Calu3 (cell line): ENCODE measurements around the gene SLC22A4. TPM values are rescaled to one million over a fixed set of nuclear protein-coding genes. Genes with fewer than 3 reads are reported as not detected.

Experiments used
- BruUV-seq: library from RNA; stranded (reverse); fragments of 400-500 nt; replicated peaks from 2 replicates; lab custom pipeline; 2021; lab: Mats Ljungman, UMichigan
- CTCF ChIA-PET: fragments of 300-600 bp; sonication (Branson Sonifier 250); formaldehyde crosslinking; loops from one replicate; lab custom pipeline; 2022; ENCODE audit warnings: antibody characterized with exemption; lab: Charles Lee
- DNase-seq: peaks from one replicate; pipeline ENCODE4 v3.0.0; 2022
- H3K27ac Mint-ChIP-seq: one replicate; pipeline ENCODE4 v1.8.0; 2022; ENCODE audit warnings: mixed read lengths; ENCODE audit not compliant: unreplicated experiment
- H3K27me3 Mint-ChIP-seq: one replicate; pipeline ENCODE4 v1.8.0; 2022; ENCODE audit warnings: mixed read lengths; ENCODE audit not compliant: unreplicated experiment
- H3K36me3 Mint-ChIP-seq: one replicate; pipeline ENCODE4 v1.8.0; 2022; ENCODE audit warnings: mild to moderate bottlenecking, moderate library complexity, mixed read lengths; ENCODE audit not compliant: insufficient read depth, unreplicated experiment
- H3K4me1 Mint-ChIP-seq: one replicate; pipeline ENCODE4 v1.8.0; 2022; ENCODE audit warnings: mild to moderate bottlenecking, low read depth, mixed read lengths; ENCODE audit not compliant: unreplicated experiment
- H3K4me3 Mint-ChIP-seq: one replicate; pipeline ENCODE4 v1.8.0; 2022; ENCODE audit warnings: mild to moderate bottlenecking, low read depth, moderate library complexity, mixed read lengths; ENCODE audit not compliant: unreplicated experiment
- H3K9me3 Mint-ChIP-seq: one replicate; pipeline ENCODE4 v1.8.0; 2022; ENCODE audit warnings: low read depth, mixed read lengths; ENCODE audit not compliant: unreplicated experiment
- intact Hi-C: fragments of 100-400 bp; cut with micrococcal nuclease; formaldehyde crosslinking; loops from one replicate; pipeline ENCODE4 v1.10.0; 2022; ENCODE audit not compliant: unreplicated experiment
- total RNA-seq: library from RNA; stranded (reverse); gene quantifications from 2 replicates; pipeline ENCODE4 v1.2.3, GENCODE V29; 2022
- TF ChIP-seq, protein P1 (sequence below): fragments of 200-600 bp; IDR thresholded peaks from one replicate; pipeline ENCODE4 v1.8.0; 2022; ENCODE audit warnings: antibody characterized with exemption; ENCODE audit not compliant: unreplicated experiment

SLC22A4 gene
- total RNA-seq, 1 experiment from 2014 or later = 3.1 TPM

DNA sequence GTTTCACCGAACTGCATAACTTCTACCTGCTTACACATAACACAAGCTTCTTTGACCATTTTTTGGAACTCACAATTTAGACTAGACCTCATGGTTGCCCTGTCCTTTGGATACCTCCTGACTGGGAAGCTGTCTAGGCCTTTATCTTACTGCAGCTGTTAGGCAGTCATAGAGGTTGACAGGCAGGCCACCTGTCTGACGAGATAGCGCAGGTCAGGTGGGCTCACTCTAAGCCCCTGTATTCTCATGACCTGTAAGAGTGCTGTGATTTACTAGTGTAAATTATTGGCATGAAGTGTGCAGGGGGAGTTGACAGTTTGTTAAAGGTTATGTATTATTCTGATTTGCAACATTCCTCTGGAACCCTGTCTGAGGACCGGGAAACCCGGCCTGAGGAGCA, 29.0 kb downstream of the SLC22A4 start:
- Mint-ChIP-seq H3K4me1 (peaks cover 8% of the 10 kb centered on the region), H3K9me3 (no peaks in the 10 kb centered on the region), H3K27me3 (no peaks in the 10 kb centered on the region), H3K36me3 (no peaks in the 10 kb centered on the region), H3K4me3 (no peak overlapping the region), H3K27ac (no peak overlapping the region)
- CTCF ChIA-PET = interaction anchor here (0.6 kb wide), 1 partner anchor 1074 kb away, joined by 5 read pairs; no protein-coding TSS in a partner anchor
- TF ChIP-seq, protein P1, sequence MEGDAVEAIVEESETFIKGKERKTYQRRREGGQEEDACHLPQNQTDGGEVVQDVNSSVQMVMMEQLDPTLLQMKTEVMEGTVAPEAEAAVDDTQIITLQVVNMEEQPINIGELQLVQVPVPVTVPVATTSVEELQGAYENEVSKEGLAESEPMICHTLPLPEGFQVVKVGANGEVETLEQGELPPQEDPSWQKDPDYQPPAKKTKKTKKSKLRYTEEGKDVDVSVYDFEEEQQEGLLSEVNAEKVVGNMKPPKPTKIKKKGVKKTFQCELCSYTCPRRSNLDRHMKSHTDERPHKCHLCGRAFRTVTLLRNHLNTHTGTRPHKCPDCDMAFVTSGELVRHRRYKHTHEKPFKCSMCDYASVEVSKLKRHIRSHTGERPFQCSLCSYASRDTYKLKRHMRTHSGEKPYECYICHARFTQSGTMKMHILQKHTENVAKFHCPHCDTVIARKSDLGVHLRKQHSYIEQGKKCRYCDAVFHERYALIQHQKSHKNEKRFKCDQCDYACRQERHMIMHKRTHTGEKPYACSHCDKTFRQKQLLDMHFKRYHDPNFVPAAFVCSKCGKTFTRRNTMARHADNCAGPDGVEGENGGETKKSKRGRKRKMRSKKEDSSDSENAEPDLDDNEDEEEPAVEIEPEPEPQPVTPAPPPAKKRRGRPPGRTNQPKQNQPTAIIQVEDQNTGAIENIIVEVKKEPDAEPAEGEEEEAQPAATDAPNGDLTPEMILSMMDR = no peak
- intact Hi-C loops = no loop called here
- DNase-seq = no peak
- BruUV-seq = no TSS peak

DNA sequence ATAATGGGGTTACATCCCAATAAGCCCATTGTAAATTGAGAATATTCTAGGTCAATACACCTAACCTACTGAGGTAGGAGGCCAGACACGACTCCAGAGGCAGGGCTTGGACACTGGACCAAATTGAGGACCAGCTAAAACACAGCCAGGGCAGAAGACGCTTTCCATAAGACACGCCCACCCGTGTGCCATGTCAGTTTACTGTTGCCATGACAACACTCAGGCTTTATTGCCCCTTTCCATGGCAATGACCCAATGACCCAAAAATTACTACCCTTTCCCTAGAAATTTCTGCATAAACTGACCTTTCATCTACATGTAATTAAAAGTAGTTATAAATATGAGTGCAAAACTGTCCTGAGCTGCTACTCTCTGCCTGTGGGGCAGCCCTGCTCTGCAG, 31.5 kb downstream of the SLC22A4 start:
- intact Hi-C loops = loop anchor here (5.0 kb wide), 1 partner anchor 37 kb away; no protein-coding TSS in a partner anchor
- Mint-ChIP-seq H3K4me3 (no peak overlapping the region), H3K27me3 (no peaks in the 10 kb centered on the region), H3K36me3 (peaks cover 6% of the 10 kb centered on the region), H3K4me1 (peaks cover 8% of the 10 kb centered on the region), H3K27ac (no peak overlapping the region), H3K9me3 (no peaks in the 10 kb centered on the region)
- DNase-seq = no peak
- CTCF ChIA-PET = interaction anchor here (0.7 to 1.0 kb wide), 2 partner anchors 10 to 31 kb away, joined by 3 read pairs; partner anchors contain the start of gene SLC22A4
- no TSS peak for BruUV-seq
- TF ChIP-seq, protein P1 = no peak

DNA sequence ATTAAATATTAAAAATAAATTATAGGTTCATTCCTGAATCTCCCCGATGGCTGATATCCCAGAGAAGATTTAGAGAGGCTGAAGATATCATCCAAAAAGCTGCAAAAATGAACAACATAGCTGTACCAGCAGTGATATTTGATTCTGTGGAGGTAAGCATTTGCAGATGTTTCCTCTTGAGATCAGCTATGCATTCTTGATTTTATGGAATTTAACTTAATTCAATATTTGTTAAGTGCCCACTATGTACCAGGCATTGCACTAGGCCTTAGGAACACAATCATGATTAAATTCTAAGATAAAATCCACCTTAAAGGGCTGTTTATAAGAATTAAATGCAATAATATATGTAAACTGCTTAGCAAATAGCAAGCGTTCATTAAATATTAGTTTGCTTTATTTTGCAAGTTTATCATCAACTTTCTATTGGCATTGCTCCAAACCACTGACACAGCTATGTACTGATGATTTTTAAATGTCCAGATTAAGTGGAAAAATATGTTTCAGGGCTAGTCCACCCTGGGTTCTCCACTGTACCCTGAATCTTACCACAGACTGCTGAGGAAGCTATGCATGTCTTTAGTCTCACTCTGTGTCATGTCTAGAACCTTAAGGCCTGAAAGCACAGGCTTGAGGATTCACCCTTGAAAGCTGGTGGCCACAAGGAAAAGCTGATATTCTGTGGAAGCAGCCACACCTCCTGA, 33.2 kb downstream of the SLC22A4 start:
- intact Hi-C loops = loop anchor here (5.0 kb wide), 1 partner anchor 35 kb away; no protein-coding TSS in a partner anchor
- H3K4me3 Mint-ChIP-seq = no peak overlapping the region
- H3K9me3 Mint-ChIP-seq = no peaks in the 10 kb centered on the region
- H3K4me1 Mint-ChIP-seq = peaks cover 8% of the 10 kb centered on the region
- CTCF ChIA-PET = no interaction called here
- peaks cover 6% of the 10 kb centered on the region for H3K36me3 Mint-ChIP-seq
- H3K27ac Mint-ChIP-seq = no peak overlapping the region
- TF ChIP-seq, protein P1 = no peak
- DNase-seq = no peak
- H3K27me3 Mint-ChIP-seq = no peaks in the 10 kb centered on the region
- no TSS peak for BruUV-seq

DNA sequence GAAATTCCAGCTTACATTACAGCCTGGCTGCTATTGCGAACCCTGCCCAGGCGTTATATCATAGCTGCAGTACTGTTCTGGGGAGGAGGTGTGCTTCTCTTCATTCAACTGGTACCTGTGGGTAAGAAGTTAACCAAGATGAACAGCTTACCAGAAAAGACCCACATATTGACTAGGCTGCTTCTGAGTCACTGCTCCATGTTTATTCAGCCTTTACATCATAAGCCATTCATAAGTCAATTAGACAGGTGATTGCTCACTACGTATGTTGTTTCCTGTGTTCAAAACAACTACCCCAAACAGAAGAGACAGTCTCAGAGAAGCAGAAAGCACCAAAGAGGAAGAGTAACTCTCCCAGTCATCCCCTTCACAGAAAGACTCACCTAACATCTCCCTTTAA, 40.6 kb downstream of the SLC22A4 start:
- TF ChIP-seq, protein P1 = no peak
- DNase-seq = no peak
- H3K9me3 Mint-ChIP-seq = no peaks in the 10 kb centered on the region
- H3K4me3 Mint-ChIP-seq = no peak overlapping the region
- no TSS peak for BruUV-seq
- H3K4me1 Mint-ChIP-seq = peaks cover 22% of the 10 kb centered on the region
- peaks cover 6% of the 10 kb centered on the region for H3K36me3 Mint-ChIP-seq
- intact Hi-C loops = no loop called here
- CTCF ChIA-PET = interaction anchor here (2.3 kb wide), 1 partner anchor 41 kb away, joined by 10 read pairs; the partner anchor contains the start of gene SLC22A4
- no peaks in the 10 kb centered on the region for H3K27me3 Mint-ChIP-seq
- H3K27ac Mint-ChIP-seq = peak overlapping the region; percentile 21
